Left renal pelvis (tissue), 4 donors: ENCODE data around the gene METRN. TPM values are rescaled to one million over a fixed set of nuclear protein-coding genes. Genes with fewer than 3 reads are reported as not detected.

Experiments used
- DNase-seq, 4 donors: peaks; one replicate each; pipeline ENCODE4 v3.0.0-alpha.2; 2013; ENCODE audit warnings: low read depth in 4 of 4, low spot score in 3 of 4
- polyA plus RNA-seq, 4 donors: library from polyadenylated mRNA; unstranded; fragments of 120-200 nt; gene quantifications; one replicate each; pipeline ENCODE4 v1.2.1, GENCODE V29; 2013; ENCODE audit not compliant: insufficient read length in 4 of 4

METRN gene
- polyA plus RNA-seq, 4 donors = 5.2 to 12.1 (median 9.2) TPM

DNA sequence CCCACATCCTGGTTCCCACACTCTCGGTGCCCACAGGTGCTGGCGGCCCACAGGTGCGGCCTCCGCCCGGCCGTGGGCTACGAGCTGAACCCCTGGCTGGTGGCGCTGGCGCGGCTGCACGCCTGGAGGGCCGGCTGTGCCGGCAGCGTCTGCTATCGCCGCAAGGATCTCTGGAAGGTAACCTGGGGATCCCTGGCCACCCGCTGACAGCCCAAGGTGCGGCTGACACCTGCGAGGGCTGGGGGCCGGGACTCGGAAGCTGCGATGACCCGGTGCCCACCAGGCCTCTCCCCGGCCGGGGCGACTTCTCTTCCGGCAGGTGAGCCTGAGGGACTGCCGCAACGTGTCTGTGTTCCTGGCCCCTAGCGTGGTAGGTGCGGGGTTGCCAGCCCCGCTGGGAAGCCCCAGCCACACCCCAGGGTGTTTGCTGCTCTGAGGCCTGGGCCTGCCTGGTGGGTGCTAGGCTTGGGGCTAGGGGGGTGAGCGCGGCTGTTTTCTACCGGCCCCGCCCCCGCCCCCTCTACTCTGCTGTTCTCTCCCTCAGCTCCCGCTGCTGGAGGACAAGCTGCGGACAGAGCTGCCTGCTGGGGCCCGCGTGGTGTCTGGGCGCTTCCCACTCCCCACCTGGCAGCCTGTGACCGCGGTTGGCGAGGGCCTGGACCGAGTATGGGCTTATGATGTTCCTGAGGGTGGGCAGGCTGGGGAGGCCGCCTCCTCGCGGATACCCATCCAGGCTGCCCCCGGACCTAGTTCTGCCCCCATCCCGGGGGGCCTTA lies 7.0 kb downstream of the METRN start:
- DNase-seq = no peak

DNA sequence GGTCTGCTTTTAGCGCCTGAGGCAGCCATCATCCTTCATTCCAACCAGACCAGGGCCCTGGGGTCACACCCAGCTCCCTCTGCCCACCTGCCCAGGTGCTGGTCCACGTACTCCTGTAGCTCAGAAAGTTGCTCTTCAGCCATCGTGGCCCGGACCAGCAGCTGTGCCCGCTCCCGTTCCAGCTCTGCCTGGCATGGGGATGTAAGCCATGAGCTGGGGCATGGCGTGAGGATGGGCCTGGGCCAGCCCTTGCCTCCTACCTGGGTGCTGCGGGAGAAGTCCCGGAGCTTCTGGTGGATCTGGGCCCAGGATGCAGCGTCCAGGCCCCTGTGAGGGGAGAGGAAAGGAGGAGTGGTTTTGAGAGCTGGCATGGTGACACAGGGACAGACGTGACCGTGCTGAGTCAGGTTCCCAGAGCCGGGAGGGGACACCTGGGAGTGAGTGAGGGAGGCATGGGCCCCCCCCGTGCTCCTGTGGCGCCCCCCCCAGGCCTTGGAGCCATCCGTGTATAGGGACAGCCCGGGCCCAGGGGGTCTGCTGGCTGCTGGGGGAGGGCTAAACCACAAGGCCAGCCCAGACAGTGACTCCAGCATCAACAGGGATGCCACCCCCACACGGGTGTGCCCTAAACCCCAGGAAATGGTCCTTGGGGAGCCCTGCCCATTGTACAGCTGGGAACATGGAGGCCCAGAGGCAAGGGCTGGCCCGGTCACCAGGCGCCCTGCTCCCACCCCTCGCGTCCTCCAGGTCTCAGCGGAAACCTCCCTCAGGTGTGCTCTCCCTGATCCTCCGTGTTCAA lies 8.1 kb downstream of the METRN start:
- no peak for DNase-seq

DNA sequence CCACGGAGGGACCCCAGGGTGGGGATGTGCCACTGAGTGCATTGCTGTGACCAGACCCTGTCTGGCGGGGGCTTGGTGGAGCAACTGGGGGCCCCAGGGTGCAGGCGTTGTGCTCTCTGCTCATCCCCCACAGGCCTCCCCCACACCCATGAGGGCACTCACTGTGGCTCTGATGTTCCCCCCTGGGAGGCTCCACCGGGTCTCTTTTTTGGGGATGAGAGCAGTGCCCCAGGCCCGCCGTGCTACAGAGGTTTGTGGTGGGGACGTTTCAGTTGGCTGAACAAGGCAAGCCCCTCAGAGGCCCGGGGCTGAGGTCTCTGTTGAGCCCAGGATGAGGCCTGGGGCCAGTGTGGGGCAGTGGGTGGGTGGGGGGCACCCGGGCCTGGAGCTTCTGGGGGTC lies 8.8 kb downstream of the METRN start:
- no peak for DNase-seq

- DNase-seq = no peak
Measured at GRCh38 chr16:724188-725040, 9.5 kb downstream of the METRN start.

DNA sequence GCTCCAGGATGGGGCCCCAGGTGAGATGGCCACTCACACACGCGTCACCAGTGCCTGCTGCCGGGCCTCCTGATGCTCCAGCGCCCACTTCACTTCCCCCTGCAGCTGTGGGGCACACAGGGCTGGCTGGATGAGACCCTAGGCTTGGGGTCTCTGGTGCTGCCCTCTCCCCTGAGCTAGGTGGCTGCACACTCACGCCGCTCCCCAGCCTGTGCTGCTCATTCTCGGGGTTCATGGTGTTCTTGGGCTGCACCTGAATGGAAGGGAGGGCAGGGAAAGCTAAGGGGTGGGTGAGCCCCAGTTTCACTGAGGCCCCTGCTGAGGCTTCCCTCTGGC lies 10.1 kb downstream of the METRN start:
- DNase-seq = no peak

GRCh38 chr16:725463-726187 lies 10.7 kb downstream of the METRN start:
- no peak for DNase-seq

DNA sequence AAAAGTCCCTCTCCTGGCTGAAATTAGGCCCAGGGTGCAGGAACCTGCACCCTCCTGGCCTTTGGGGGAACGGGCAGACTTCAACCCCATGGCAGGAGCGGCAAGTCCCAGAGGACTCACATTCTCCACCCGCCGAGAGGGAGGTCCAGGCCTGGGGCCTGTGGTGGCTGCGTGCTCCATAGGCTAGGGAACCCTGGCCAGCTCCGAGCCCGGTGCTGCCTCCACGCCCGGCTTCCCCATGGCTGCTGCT lies 11.2 kb downstream of the METRN start:
- DNase-seq = no peak

DNA sequence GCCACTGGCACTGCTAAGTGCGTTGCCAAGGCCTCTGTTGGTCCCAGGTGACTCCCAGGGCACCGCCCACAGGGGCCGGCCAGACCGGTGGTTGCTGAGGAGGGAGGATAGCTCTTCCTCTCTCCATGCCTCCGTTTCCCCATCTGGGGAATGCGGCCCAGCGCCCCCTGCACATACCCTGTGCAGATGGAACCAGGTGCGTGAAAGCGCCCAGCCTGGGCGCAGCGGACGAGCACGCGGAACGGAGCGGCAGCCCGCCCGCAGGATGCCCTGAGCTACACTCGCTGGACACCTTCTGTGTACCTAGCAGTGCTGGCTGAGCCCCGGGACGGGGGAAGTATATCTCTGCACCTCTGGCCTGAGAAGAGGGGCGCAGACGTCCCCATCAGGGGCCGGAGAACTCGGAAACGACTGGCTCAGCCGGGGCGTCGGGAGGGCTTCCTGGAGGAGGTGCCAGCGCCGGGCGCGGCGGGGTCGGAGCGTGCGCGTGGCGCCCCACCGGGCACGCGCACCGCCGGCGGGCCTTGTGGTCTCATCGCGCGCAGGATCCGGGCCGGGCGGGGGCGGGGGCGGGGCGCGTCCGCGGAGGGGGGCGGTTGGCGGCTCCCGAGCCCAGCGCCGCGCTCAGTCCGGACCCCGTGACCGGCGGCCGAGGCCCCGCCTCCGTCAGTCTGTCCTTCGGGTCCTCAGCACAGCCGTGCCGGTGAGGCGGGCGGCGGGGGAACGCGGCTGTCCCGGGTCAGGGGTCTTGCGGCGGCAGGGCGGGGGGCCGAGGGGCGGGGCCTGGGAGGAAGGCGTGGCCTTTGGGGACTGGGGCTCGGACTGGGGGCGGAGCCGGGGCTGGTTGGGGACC lies 11.7 kb downstream of the METRN start, which contains the start of the genes CCDC78 and HAGHL:
TSS of gene CCDC78 (minus strand) at position 6 of the 853 bp plus-strand sequence. CDS start 76 bp downstream, outside the sequence.
TSS of gene HAGHL (plus strand) at position 669 of the 853 bp plus-strand sequence. CDS start 404 bp downstream, outside the sequence.
- DNase-seq = no peak

- DNase-seq = no peak
Measured at GRCh38 chr16:727291-727977, 12.5 kb downstream of the METRN start.

DNA sequence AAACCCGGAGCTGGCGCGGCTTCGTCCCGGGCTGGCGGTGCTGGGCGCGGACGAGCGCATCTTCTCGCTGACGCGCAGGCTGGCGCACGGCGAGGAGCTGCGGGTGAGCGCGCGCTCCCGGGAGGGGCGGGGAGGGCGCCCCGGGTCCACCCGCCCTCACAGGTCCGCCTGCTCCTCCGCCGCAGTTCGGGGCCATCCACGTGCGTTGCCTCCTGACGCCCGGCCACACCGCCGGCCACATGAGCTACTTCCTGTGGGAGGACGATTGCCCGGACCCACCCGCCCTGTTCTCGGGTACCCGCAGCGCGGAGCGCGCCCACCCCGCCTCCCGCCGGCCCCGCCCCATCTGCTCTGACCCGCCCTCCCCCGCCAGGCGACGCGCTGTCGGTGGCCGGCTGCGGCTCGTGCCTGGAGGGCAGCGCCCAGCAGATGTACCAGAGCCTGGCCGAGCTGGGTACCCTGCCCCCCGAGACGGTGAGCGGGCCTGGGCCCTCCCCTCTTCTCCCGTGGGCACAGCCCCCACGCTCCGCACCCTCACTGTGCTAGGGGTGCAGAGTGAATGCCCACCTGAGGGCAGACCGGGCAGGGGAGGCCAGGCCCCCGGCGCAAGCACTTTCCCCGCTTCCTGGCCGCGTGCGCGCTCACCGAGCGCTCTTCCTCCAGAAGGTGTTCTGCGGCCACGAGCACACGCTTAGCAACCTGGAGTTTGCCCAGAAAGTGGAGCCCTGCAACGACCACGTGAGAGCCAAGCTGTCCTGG lies 13.4 kb downstream of the METRN start:
- no peak for DNase-seq

- no peak for DNase-seq
Measured at GRCh38 chr16:728890-729744, 14.2 kb downstream of the METRN start.

DNA sequence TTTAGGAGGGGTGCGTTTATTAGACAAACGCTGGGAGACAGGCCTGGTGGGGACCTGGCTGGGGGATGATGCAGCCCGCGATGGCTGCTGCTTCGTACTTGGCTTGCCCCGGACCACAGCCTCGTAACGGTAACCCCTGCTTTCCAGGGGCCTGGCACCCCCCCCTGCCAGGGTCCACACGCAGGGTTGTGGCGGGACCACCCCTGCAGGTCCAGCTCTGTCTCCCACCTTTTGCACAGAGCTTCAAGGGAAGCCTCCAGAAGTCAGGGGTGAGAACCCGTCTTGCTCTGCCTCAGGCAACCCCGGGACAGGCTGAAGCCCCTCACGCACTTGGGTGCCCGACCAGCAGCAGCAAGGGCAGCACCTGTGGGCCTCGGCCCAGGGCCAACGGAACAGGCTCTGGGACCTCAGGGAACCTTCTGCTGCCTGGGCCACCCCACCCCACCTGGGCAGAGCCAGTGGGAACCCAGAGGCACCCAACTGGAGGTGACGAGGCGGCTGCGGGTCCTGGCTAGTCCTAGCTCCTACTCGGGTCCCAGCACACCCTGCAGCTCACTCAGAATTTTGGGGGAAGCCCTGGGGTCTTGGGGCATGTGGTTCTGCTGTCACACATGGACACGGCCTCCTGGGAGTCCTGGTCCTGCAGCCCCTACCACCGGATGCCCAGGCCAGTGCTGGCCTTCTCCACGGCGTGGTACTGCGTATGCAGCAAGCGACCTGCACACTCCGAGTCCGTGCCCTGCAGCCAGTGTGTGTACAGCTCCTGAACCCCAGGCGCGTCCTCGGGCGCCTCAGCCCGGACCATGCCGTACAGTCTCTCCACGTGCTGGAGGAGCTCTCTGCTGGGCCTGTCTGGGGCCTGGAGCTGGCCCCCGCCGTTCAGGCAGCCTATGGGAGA lies 15.1 kb downstream of the METRN start:
- DNase-seq = no peak

DNA sequence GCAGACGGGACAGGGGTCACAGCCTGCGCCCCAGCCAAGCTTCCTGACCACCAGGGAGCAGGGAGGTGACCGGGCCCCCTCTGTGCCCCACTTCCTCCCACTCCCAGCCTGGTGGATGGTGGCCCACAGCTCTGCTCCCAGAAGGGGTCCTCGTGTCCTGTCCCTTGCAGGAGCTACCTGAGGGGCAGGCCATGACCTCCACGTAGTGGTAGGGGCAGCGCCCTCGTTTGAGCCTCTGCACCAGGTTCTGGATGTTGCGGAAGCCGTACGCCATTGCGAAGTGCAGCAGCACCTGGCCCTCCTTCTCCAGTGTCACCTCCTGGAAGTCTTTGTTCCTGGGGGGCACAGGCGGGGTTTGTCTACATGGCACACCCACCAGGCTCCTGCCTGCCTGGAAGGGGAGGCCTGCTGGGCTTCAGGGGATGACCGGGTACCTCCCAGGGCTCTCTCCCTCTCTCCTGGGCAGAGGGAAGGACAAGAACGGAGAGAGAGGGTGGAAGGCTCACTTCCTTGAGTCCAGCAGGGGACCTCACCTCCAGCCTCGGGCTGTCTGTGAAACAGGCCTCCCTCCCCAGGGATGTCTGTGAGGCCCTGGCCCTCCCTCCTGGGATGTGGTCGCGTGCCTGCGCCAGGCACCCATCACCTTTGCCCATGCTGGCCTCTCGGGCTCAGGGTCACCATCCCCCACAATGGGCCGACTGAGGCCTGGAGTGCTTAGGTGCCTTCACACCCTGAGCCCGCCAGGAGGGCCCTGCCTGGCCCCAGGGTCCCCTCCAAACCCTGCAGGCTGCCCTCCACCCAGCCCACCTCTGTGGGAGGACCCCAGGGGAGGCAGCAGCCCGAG lies 16.0 kb downstream of the METRN start:
- DNase-seq = no peak

DNA sequence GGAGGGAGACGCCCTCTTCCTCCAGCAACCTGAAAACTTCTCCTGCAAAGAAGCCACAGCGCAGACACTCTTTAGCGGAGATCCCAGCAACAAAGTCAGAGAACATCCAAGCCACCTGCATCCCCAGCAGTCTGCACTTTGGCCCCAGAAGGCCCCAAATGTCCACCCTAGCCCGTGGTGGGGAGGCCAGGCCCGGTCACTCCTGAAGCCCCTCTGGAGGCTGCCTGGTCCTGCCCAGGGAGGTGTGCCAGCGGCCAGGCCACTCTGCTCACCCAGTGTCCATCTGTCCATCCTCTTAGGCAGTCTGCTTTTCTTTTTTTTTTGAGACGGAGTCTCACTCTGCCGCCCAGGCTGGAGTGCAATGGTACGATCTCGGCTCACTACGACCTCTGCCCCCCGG lies 17.4 kb downstream of the METRN start:
- DNase-seq = no peak

DNA sequence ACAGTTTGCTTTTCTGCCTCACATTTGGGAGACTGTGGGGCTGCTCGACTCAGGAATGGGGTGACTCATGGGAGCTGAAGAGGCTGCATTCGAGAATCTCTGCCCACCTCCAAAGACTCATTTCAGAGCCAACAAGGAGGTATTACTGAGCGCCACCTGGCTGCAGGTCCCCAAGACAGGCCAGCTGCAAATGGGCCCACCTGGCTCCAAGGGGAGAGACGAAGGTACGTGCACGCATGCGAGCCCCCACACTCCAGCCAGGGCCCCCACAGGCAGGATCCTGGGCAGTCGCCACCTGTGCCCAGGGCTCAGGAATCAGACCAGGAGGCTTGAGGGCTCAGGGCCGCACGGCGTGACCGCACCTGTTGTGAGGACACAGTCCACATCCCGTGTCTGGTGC lies 18.0 kb downstream of the METRN start:
- DNase-seq = no peak
